ENCODE data around the gene TMEM123. TPM values are rescaled to one million over a fixed set of nuclear protein-coding genes. Genes with fewer than 3 reads are reported as not detected.

The TMEM123 gene
- total RNA-seq, 3 donors from 2014 or later (not counting 1 experiment from before 2014, with no cell fraction given), result 100 to 126 (median 118) TPM

DNA sequence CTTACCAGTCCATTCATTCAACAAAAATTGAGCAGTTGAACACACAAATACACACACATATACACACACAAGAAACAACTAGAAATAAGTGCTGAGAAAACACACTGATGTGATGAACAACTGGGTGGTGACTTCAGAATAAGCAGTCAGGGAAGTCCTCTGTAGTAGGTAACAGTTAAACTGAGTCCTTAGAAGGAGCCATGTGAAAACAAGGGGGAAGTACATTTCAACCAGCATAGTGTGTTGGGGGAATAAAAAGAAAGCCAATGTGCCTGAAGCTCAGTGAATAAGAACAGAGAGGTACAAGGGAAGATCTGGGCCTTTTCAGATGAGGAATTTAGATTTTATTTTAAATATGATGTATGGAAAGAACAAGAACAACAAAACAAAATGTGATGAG lies 6.8 kb upstream of the TMEM123 start:
- Histone ChIP-seq H3K27me3 (ENCODE audit: control insufficient read depth, insufficient read depth, low read length) (no peaks in the 10 kb centered on the region), H3K9me3 (ENCODE audit: control insufficient read depth, insufficient read depth, low read length) (no peaks in the 10 kb centered on the region), H3K27ac (ENCODE audit: low read length) (no peak overlapping the region), H3K36me3 (ENCODE audit: control insufficient read depth, insufficient read depth, low read length) (no peaks in the 10 kb centered on the region), H3K4me1 (ENCODE audit: control insufficient read depth, insufficient read depth, low read length) (no peaks in the 10 kb centered on the region), H3K4me3 (ENCODE audit: low read length) (no peak overlapping the region)
- TF ChIP-seq, protein P1, sequence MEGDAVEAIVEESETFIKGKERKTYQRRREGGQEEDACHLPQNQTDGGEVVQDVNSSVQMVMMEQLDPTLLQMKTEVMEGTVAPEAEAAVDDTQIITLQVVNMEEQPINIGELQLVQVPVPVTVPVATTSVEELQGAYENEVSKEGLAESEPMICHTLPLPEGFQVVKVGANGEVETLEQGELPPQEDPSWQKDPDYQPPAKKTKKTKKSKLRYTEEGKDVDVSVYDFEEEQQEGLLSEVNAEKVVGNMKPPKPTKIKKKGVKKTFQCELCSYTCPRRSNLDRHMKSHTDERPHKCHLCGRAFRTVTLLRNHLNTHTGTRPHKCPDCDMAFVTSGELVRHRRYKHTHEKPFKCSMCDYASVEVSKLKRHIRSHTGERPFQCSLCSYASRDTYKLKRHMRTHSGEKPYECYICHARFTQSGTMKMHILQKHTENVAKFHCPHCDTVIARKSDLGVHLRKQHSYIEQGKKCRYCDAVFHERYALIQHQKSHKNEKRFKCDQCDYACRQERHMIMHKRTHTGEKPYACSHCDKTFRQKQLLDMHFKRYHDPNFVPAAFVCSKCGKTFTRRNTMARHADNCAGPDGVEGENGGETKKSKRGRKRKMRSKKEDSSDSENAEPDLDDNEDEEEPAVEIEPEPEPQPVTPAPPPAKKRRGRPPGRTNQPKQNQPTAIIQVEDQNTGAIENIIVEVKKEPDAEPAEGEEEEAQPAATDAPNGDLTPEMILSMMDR (IDR thresholded peaks at IDR 0.05), result no peak
- Mint-ChIP-seq H3K27me3 (ENCODE audit: low read depth in 2 of 2) (peaks cover 0 to 10% of the 10 kb centered on the region in 2 donors), H3K4me1 (peaks cover 0 to 12% of the 10 kb centered on the region in 2 donors), H3K36me3 (no peaks in the 10 kb centered on the region), H3K27ac (no peak overlapping the region), H3K4me3 (no peak overlapping the region), H3K9me3 (no peaks in the 10 kb centered on the region)
- no peak for DNase-seq
- intact Hi-C loops (cut with micrococcal nuclease), result no loop called here
- no peak for ATAC-seq

DNA sequence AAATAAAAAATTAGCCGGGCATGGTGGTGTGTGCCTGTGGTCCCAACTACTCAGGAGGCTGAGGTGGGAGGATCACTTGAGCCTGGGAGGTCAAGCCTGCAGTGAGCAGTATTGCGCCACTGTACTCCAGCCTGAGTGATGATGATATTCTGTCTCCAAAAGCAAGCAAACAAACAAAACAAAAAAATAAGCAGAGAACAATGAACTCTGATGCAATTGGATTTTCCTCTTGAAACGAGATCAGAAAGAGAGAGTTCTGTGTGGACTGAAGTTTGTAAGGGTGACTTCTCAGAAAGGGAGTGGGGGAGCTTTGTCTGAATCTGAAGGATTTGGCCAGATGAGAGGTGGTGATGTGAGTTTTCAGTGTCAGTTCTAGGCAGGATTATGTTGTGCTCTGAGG lies 6.0 kb upstream of the TMEM123 start:
- peaks cover 0 to 10% of the 10 kb centered on the region in 2 donors for H3K27me3 Mint-ChIP-seq (ENCODE audit: low read depth in 2 of 2)
- no peaks in the 10 kb centered on the region for H3K27me3 ChIP-seq (ENCODE audit: control insufficient read depth, insufficient read depth, low read length)
- no peak for ATAC-seq
- 94% methylated on average over 3 of the region's 3 CpGs for WGBS (ENCODE audit: insufficient coverage)
- no peak overlapping the region for H3K4me3 ChIP-seq (ENCODE audit: low read length)
- H3K36me3 ChIP-seq (ENCODE audit: control insufficient read depth, insufficient read depth, low read length), result no peaks in the 10 kb centered on the region
- no peak overlapping the region for H3K27ac ChIP-seq (ENCODE audit: low read length)
- TF ChIP-seq, protein P1 (IDR thresholded peaks at IDR 0.05), result no peak
- H3K4me1 ChIP-seq (ENCODE audit: control insufficient read depth, insufficient read depth, low read length), result peaks cover under 1% of the 10 kb centered on the region
- H3K9me3 ChIP-seq (ENCODE audit: control insufficient read depth, insufficient read depth, low read length), result no peaks in the 10 kb centered on the region
- H3K36me3 Mint-ChIP-seq, result no peaks in the 10 kb centered on the region
- H3K4me3 Mint-ChIP-seq, result no peak overlapping the region
- intact Hi-C loops (cut with micrococcal nuclease), result no loop called here
- DNase-seq, result no peak
- H3K27ac Mint-ChIP-seq, result no peak overlapping the region
- no peaks in the 10 kb centered on the region for H3K9me3 Mint-ChIP-seq
- H3K4me1 Mint-ChIP-seq, result peaks cover 0 to 12% of the 10 kb centered on the region in 2 donors

DNA sequence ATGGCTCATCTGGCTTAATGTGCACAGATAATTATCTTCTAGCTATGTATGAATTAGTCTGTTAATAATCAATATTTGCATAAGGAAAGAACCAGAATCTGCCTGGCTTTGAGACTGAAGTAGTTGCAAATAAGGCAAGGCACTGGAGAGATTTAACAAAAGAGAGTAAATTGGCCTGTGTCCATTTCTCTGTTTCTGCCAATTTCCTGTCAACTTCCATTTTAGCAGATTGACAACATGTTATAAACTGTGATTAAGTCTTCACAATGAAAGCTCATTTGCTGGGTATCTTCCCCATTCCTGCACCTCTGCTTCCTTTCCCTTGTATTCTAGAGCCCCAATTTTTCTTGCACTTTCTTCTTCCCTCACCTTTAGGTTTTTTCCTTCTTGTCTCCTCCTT lies 5.3 kb upstream of the TMEM123 start:
- Histone ChIP-seq H3K4me1 (ENCODE audit: control insufficient read depth, insufficient read depth, low read length) (peaks cover 7% of the 10 kb centered on the region), H3K36me3 (ENCODE audit: control insufficient read depth, insufficient read depth, low read length) (no peaks in the 10 kb centered on the region), H3K9me3 (ENCODE audit: control insufficient read depth, insufficient read depth, low read length) (no peaks in the 10 kb centered on the region), H3K27me3 (ENCODE audit: control insufficient read depth, insufficient read depth, low read length) (no peaks in the 10 kb centered on the region), H3K27ac (ENCODE audit: low read length) (no peak overlapping the region), H3K4me3 (ENCODE audit: low read length) (no peak overlapping the region)
- Mint-ChIP-seq H3K36me3 (no peaks in the 10 kb centered on the region), H3K27me3 (ENCODE audit: low read depth in 2 of 2) (peaks cover 0 to 8% of the 10 kb centered on the region in 2 donors), H3K4me3 (no peak overlapping the region), H3K27ac (no peak overlapping the region), H3K9me3 (no peaks in the 10 kb centered on the region), H3K4me1 (peaks cover 0 to 19% of the 10 kb centered on the region in 2 donors)
- intact Hi-C loops (cut with micrococcal nuclease), result no loop called here
- TF ChIP-seq, protein P1 (IDR thresholded peaks at IDR 0.05), result no peak
- DNase-seq (no peak), ATAC-seq (no peak)

DNA sequence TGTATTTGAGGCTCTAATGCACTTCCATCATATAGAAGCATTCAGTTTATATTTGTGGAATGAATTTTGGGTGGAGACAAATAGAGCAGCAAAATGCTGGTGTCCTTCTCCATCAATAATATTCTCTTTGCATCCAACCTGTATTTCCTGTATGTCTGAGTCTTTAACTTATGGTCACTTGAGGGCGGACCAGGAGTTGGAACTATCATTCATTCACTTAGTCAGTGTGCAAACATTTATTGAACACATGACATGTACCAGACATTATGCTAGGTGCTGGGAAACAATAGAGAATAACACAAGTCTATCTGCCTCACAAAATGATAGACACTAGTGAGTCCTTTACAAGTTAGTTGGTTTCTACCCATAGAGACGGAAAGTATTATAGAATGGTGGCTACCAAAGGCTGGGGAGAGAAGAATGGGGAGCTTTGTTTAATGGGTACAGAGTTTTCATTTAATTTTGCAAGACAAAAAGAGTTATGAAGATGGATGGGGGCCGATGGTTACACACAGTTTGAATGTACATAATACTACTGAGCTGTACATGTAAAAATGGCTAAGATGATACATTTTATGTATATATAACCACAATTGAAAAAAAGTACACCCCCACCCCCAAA lies 4.6 kb upstream of the TMEM123 start:
- Histone ChIP-seq H3K36me3 (ENCODE audit: control insufficient read depth, insufficient read depth, low read length) (no peaks in the 10 kb centered on the region), H3K9me3 (ENCODE audit: control insufficient read depth, insufficient read depth, low read length) (no peaks in the 10 kb centered on the region), H3K4me3 (ENCODE audit: low read length) (no peak overlapping the region), H3K27me3 (ENCODE audit: control insufficient read depth, insufficient read depth, low read length) (no peaks in the 10 kb centered on the region), H3K4me1 (ENCODE audit: control insufficient read depth, insufficient read depth, low read length) (peaks cover 9% of the 10 kb centered on the region), H3K27ac (ENCODE audit: low read length) (no peak overlapping the region)
- Mint-ChIP-seq H3K27me3 (ENCODE audit: low read depth in 2 of 2) (peaks cover 0 to 8% of the 10 kb centered on the region in 2 donors), H3K4me3 (no peak overlapping the region), H3K36me3 (no peaks in the 10 kb centered on the region), H3K4me1 (peaks cover under 1 to 21% of the 10 kb centered on the region in 2 donors), H3K9me3 (no peaks in the 10 kb centered on the region), H3K27ac (no peak overlapping the region)
- TF ChIP-seq, protein P1 (IDR thresholded peaks at IDR 0.05), result no peak
- whole genome bisulfite sequencing (ENCODE audit: insufficient coverage), result 89% methylated on average over 3 of the region's 3 CpGs
- no peak for ATAC-seq
- DNase-seq, result no peak
- intact Hi-C loops (cut with micrococcal nuclease), result no loop called here

Data from natural killer cell (primary cell).